GM21576 (cell line): ENCODE measurements around the gene FADS6.

Experiments used
- ATAC-seq: cut with Tn5 transposase; IDR thresholded peaks from one replicate; pipeline ENCODE4 v1.9.1; 2021; ENCODE audit warnings: mild to moderate bottlenecking, moderate library complexity; ENCODE audit not compliant: unreplicated experiment

FADS6 gene

DNA sequence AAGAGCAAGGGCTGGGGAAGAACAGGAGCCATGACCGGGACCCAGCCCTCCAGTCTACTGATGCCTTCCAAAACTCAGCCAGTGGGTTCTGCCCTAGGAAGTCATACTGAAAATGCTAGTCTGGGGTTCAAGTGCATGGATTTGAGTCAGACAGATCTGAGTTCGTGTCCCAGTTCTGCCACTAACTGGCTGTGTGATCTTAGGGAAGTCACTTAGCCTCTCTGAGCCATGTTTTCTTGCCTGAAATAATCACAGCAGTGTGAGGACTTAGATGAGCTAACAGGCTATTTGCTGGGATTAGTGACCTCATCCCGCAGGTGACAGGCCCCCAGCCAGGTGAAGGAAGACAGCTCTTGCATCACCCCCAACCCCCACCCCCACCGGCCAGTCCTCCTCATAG, 38.1 kb downstream of the FADS6 start:
- no peak for ATAC-seq

DNA sequence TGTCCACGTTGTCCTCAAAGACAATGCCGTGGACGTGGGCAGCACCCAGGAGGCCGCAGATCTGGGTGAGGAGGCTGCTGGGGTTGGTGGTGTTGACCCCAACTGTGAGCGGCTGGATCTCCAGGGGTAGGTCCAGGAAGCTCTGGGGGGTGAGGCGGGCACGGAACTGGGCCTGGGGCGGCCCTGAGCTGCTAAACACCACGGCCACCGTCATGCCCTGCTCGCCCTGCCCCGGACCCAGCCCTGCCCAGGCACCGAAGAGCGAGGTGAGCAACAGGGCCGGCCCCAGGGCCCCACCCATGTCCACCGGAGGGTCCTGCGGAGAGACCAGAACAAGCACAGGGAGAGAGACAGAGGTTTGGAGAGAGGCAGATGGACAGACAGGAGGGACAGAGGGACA, 38.6 kb downstream of the FADS6 start:
- ATAC-seq = no peak

DNA sequence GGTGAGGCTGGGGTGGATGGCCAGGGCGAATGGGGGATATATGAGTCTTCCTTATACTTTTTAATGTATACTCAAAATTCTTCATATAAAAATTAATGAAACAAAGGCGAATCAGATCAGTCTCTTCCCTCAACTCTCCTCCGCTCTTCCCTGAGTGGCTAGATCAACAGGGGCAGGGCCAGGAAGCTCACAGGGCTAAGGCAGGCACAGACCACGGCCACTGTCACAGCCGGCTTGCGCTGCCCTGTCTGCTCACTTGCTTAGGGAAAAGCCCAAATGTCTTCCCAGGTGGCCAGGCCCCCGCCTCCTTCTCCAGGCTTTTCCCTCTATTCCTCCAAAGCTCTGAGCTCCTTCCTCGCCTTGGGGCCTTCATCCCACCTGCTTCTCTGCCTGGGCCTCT, 39.8 kb downstream of the FADS6 start:
- no peak for ATAC-seq

DNA sequence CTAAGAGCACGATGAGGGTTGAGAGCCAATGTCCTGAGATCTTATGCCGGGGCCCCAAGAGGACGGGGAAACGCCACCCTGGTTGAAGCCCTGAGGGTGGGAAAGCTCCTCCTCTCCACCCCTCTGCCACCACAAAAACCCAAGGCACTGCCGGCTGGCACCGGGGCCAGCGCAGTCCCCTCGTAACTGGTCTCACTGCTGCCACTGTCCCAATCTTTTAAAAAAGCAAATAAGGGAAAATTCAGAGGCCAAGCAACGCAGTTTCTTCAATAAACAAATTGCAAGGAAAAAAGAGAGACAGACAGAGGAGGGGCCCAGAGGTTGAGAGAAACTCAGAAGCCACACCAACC, 40.4 kb downstream of the FADS6 start:
- no peak for ATAC-seq

DNA sequence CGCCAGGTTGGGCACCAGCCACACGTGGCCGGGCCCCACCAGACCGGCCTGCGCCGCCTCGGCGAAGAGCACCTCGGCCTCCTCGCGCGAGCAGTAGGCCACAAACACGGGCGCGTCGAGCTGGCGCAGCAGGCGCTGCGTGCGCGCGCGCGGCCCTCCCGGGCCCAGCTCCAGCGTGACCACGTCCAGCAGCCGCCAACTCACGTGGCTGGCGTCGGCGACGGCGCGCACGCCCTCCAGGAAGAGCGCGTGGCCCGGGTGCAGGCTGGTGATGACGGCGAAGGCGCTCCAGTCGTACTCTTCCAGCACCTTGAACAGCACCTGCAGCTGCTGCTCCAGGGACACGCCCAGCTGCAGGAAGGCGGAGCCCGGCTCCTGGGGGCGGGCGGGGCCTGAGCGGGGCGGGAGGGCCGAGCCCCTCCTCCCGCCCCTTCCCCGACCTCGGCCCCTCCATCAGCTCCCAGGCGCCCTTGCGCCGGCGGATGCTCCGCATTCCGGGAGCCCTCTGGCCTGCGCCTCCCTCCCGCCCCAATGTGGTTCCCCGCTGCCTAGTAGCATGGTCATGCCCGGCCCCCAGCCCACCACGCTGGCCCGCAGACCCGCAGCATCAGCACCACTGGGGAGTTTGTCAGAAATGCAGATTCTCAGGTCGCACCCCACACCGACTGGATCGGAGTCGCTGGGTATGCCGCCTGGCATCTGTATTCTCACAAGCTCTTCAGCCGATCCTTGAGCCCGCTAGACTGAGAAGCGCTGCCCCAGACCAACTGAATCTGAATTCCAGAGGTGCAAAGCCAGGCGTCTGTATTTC, 41.0 kb downstream of the FADS6 start:
- ATAC-seq = no peak

DNA sequence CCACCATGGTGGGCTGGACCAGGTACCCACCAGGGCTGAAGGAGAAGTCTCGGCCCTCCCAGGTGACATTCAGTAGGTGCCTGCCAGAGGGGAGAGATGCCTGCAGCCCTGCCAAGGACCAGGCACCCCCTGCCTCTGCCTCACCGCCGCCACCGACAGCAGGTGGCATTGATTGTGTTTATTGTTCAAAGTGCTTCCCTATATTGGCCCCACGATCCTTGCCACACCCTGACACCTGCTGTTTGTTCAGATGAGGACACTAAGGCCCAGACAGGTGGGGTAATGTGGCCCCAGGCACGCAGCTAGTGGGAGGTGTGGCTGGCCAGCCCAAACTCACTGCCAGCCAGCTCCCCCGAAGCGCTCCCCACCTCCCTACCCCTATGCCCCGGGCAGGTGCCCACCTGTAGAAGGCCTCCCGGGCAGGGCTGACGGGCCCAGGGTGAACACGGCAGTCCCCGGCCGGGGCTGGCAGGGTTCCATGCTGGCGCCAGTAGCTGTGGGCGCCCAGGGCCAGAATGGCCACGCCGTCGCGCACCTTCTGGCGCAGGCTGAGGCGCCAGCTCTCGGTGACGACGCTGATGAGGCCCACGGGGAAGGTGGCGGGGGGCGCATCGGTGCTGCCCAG, 41.7 kb downstream of the FADS6 start:
- no peak for ATAC-seq

DNA sequence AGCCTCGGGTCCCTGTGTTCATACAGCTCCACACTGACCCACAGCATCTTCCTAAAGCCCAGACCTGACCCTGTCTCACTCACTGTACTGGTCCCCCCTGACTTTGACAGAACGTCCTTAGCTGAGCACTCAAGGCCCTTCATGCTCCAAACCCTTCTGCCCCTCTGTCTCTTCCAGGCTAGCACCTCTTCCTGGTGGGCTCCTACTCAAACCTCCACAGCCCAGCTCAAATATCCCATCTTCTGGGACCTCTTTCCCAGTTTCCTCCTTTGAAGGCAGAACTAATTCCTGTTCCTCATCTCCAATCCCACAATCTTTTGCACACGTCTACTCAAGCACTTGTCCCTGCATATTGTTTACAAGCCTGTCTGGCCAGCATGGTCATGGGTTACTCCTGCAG, 42.5 kb downstream of the FADS6 start:
- no peak for ATAC-seq

DNA sequence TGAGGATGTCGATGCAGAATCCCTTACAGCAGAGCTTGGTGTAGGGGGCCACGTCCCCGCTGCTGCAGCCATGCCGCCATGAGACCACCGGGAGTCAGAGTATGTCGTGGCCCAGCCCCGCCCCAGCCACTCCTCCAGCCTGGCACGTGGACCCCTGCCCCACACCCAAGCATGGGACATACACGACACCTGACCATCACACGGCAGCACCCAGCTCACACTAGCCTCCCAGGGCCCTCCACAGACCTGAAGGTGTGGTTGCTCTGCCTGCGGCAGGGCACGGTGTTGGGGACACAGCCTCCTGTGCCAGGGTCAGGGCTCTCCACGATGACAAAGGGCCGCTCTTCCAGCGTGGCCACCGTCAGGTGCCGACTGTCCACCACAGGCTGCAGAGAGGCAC, 43.1 kb downstream of the FADS6 start:
- ATAC-seq = no peak

DNA sequence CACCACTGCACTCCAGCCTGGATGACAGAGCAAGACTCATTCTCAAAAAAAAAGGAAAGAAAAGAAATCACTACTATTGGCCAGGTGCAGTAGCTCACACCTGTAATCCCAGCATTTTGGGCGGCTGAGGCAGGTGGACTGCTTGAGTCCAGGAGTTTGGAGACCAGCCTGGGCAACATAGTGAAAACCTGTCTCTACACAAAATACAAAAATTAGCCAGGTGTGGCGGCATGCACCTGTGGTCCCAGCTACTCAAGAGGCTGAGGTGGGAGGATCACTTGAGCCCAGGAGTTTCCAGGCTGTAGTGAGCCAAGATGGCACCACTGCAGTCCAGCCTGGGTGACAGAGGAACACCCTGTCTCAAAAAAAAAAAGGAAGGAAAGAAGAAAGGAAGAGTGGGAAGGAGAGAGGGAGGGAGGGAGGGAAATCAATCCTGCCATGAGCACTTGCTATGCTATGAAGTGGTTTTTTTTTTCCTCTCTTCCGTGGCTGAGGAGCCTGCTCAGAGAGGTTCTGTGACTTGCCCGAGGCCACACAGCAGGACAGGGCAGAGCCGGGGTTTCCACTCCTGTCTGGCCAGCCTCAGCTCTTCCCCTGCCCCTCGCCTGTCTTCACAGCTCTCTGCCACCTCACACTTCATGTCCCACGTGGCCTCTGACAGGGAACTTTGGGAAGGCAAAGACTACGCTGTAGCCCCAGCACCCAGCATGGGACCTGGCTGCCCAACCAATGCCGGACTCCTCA, 44.6 kb downstream of the FADS6 start:
- ATAC-seq = no peak

DNA sequence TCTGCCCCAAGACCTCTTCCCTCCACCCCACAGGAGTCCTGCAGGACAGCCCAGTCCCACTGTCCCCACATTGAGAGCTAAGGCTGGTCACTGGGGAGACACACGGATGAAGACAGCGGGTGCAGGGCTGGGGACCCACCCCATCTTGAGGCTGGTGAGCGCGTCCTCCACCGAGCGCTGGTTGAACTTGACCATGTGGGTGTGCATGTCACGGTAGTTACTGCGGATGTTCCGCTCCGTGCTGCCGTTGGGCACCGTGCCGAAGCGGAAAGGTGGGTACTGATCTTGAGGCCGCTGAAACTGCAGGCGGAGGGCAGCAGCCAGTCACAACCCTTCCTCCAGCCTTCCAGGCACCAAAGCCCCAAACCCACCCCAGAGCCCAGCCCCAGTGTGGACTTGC, 46.8 kb downstream of the FADS6 start:
- ATAC-seq = no peak

DNA sequence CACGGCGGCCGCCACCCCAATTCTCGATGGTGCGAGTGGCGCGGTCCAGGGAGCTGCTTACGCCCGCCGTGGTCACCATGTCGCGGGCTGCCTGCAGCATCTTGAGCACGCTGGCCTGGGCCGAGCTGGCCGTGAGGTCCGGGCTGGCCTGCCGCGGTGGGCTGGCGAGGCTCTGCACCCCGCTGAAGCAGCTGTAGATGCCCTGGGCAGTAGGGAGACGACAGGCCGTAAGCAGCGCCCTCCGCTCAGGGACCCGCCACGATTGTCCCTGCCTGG, 50.1 kb downstream of the FADS6 start:
- ATAC-seq = no peak

DNA sequence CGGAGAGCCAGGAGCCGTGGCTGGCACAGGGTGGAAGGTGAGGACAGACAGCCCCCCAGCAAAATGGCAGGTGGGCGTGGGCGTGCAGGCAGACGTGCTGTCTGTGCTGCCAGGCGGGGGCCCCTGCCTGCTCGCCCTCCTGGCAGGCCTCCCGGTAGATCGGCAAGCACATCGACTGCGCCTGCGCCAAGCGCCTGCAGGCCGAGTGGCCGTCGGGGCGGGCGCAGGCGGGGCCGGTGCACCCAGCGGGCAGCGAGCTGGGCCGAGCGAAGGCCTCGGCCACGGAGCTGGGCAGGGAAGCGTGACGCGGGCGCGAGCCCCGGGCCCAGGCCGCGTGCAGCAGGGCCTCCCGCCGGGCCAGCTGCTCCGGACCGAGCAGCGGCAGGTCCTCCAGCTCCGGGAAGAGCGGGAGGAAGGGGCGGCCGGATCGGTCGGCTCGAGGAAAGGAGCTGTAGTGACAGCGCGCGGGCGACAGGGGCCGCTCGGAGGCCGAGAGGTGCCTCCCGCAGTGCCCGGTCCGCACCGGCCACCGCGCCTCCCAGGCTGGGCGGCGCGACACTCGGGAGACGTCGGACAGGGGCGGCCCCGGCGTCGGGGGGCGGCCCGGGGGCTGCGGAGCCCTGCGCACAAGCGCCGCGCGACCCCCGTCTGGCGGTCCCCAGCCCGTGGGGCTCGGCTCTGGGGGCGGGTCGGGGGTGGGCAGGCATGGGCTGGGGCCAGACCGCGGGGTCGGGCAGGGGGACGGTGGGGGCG, 50.7 kb downstream of the FADS6 start:
- ATAC-seq = no peak

DNA sequence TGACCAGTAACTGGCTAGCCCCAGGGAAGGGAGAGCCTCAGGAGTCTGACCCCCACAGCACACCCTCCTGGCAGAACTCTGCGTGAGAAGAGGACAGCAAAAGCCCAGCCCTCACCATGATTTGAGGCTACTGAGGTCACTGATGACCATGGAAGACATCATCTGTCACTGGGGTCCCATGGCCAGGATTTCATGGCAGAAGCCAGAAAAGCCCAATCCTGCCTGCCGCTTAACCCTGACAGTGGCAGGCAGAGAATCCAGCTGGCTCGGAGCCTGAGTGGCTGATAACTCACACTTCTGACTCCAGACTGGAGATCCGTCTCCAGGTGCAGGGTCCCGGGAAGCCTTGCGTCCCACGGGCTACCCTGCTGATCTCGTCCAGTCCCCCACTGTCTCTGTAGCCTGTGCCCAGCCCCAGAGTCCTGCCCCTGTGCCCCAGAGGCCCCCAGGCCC, 51.3 kb downstream of the FADS6 start:
- no peak for ATAC-seq

DNA sequence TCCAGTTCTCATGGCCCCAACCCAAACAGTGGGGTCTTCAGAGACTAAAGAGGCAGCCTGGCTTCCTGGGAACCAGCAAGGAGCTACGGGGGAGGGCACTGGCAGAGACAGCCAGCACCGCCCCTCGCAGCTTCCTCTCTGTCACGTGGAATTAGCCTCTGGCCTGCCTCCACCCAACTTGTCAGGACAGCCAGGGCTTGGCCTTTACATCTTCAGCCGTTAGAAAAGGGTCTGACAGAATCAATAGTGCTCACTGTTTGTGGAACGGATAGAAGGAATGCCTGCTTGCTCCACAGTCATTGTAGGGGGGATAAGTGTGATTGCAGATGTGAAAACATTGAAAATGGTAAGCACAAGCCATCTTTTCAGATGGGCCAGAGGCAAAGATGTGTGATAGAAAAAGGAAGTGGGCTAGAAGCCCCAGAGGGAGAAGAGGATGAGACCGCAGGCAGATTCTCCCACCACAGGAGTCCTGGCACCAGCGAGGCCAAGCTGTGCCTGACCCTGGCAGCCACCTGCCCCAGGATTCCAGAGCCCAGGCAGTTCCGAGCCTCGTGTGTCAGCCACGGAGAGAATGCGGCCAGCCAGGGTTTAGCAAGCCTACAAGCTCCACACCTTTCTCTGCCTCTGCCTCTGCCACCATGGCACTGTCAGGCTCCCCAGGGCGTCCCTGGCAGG, 52.3 kb downstream of the FADS6 start:
- ATAC-seq = no peak

DNA sequence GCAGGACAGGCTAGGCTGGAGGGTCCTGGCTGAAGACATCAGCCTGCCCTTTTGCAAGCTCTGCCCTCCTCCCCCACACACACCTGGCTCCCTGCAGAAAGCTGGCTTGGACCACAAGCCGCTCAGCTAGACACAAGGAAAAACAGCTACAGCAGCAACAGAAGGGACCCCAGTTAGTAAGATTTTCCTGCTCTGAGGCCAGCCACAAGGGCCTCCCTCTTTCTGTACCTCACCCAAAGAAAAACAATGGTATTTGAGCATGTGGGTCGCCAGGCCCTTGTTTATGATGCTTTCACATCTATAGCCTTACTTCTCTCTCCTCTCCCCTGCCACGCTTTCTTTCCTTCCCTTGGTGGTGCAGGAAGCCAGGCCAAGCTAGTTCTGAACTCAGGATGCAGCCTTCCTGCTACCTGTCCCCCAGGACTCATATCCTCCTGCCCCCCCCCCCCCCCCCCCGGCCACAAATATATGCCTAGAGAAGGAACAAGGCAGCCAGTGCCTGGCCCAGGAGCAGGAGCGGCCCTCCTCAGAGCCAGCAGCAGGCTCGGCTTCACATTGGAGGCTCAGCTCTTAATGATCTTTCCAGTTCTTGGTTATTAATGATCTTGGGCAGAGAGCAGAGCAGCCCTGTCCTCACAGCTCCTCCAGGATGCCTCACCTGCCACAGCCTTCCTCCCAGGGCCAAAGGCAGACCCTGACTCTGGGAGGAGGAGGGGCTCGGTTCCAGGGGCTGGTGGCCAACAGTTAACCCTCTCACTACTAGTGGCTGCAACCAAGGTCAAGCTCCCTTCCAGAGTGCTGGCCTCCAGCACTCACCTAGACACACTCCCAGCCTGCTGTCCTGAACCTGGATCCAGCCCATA, 53.2 kb downstream of the FADS6 start:
- no peak for ATAC-seq

DNA sequence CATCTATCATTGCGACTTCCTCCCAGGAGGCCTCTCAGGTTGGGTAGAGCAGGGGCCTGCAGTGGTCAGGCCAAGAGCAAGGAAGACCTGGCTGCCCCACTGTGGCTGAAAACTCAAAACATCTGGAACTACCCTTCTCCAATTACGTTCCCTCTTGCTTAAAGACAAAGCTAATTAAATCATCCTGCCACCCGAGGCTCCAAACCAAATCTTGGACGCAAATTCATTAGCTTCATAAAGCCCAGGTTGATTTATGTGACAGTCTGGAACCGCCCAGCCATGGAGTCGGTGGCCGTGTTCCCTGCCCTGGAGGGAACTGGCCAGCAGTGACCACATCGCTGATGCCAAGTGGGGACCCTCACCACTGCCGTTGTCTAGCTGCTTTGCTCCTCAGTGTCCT, 55.2 kb downstream of the FADS6 start:
- ATAC-seq = no peak

DNA sequence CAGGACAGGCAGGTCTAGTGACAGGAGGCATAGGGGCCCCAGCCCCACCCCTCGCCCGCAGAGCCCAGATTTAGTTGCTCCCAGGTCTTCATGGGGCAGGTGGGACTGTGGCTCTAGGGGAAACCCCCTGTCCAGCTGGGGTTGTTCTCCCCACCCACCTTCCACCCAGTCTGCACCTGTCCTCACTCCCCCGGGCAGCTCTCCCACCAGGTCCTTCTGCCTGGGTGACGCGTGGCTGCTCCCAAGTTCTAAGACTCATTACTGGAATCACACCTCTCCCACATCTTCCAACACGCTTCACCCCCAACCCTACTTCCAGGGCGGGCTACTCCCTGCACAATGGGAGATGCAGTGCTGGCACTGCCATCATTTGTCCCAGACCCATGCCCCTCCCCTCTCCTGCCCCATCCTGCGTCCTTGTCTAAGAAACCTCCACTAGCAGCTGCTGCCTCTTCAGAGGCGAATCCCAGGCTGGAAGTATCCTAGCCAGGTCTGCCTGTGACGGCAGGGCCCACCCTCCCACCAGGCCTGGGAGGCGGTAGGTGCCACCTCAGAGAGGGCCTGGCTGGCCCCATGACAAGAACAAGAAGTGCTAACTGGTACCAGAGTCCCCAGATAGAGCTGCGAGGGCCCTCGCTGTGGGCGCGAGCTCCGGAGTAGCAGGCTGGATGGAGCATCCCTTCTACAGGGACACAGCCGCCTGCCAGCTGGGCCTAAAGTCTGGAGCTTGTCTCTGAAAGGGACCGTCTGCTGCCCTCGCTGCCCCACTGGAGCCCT, 56.6 kb downstream of the FADS6 start:
- no peak for ATAC-seq

DNA sequence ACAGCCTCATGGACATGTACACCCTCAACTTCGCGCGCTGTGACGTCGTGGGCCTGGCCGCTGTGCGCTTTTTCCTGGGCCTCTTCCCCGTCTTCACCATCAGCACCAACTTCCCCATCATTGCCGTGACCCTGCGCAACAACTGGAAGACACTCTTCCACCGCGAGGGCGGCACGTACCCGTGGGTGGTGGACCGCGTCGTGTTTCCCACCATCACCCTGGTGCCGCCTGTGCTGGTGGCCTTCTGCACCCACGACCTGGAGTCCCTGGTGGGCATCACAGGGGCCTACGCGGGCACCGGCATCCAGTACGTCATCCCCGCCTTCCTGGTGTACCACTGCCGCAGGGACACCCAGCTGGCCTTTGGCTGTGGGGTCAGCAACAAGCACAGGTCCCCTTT, 57.2 kb downstream of the FADS6 start:
- no peak for ATAC-seq
